Glutamatergic neuron (in vitro differentiated cells): ENCODE results near the gene DUS1L. TPM values are rescaled to one million over a fixed set of nuclear protein-coding genes. Genes with fewer than 3 reads are reported as not detected.

ENCODE experiments used
- DNase-seq: peaks from one replicate; pipeline ENCODE4 v3.0.0; 2022
- H3K27ac Mint-ChIP-seq: one replicate; pipeline ENCODE4 v1.8.0; 2020; ENCODE audit warnings: mild to moderate bottlenecking, mixed read lengths, inconsistent platforms; ENCODE audit not compliant: unreplicated experiment
- H3K27me3 Mint-ChIP-seq: one replicate; pipeline ENCODE4 v1.8.0; 2020; ENCODE audit warnings: mild to moderate bottlenecking, moderate library complexity, mixed read lengths, inconsistent platforms; ENCODE audit not compliant: unreplicated experiment
- H3K36me3 Mint-ChIP-seq: one replicate; pipeline ENCODE4 v1.8.0; 2020; ENCODE audit warnings: mild to moderate bottlenecking, mixed read lengths, inconsistent platforms; ENCODE audit not compliant: unreplicated experiment
- H3K4me1 Mint-ChIP-seq: one replicate; pipeline ENCODE4 v1.8.0; 2020; ENCODE audit warnings: mild to moderate bottlenecking, low read depth, mixed read lengths, inconsistent platforms; ENCODE audit not compliant: unreplicated experiment
- H3K4me3 Mint-ChIP-seq: one replicate; pipeline ENCODE4 v1.8.0; 2020; ENCODE audit warnings: mild to moderate bottlenecking, mixed read lengths, inconsistent platforms; ENCODE audit not compliant: unreplicated experiment
- H3K9me3 Mint-ChIP-seq: one replicate; pipeline ENCODE4 v1.8.0; 2020; ENCODE audit warnings: mild to moderate bottlenecking, moderate library complexity, mixed read lengths, inconsistent platforms; ENCODE audit not compliant: unreplicated experiment
- CTCF ChIP-seq: fragments of 200-600 bp; sonication (generic); IDR thresholded peaks from one replicate; pipeline ENCODE4 v1.5.0; 2021; ENCODE audit not compliant: partially characterized antibody, unreplicated experiment
- total RNA-seq: library from RNA; stranded (reverse); fragmentation: NEBNext Ultra II Directional; extraction: Animal tissue kit (Norgen Biotek cat#: 25700); gene quantifications from one replicate; pipeline ENCODE4 v1.2.1, GENCODE V29; 2021; ENCODE audit not compliant: unreplicated experiment

The DUS1L gene
- total RNA-seq, 1 donor from 2014 or later, result 122 TPM

- Mint-ChIP-seq H3K27ac (no peak overlapping the region), H3K36me3 (no peaks in the 10 kb centered on the region), H3K4me3 (no peak overlapping the region), H3K9me3 (peaks cover 10% of the 10 kb centered on the region), H3K27me3 (peaks cover 7% of the 10 kb centered on the region), H3K4me1 (peaks cover 3% of the 10 kb centered on the region)
- no peak for TF ChIP-seq CTCF
- DNase-seq, result no peak
Measured at GRCh38 chr17:82097919-82098168, 32.2 kb upstream of the DUS1L start.

GRCh38 chr17:82097184-82097918 lies 31.7 kb upstream of the DUS1L start:
- Mint-ChIP-seq H3K9me3 (peaks cover 8% of the 10 kb centered on the region), H3K36me3 (no peaks in the 10 kb centered on the region), H3K27ac (peak overlapping the region; percentile 64), H3K27me3 (peaks cover 5% of the 10 kb centered on the region), H3K4me1 (peaks cover 3% of the 10 kb centered on the region), H3K4me3 (peak overlapping the region; percentile 77)
- TF ChIP-seq CTCF, result no peak
- DNase-seq, result peak; percentile 77

GRCh38 chr17:82096709-82097183 lies 31.1 kb upstream of the DUS1L start:
- Mint-ChIP-seq H3K36me3 (no peaks in the 10 kb centered on the region), H3K27me3 (peaks cover 5% of the 10 kb centered on the region), H3K4me3 (peak overlapping the region; percentile 77), H3K27ac (peak overlapping the region; percentile 64), H3K4me1 (peaks cover 3% of the 10 kb centered on the region), H3K9me3 (peaks cover 6% of the 10 kb centered on the region)
- no peak for TF ChIP-seq CTCF
- no peak for DNase-seq

GRCh38 chr17:82095777-82096708 lies 30.4 kb upstream of the DUS1L start:
- peaks cover 6% of the 10 kb centered on the region for H3K9me3 Mint-ChIP-seq
- H3K27me3 Mint-ChIP-seq, result peaks cover 5% of the 10 kb centered on the region
- peak overlapping the region; percentile 87 for H3K4me3 Mint-ChIP-seq
- H3K27ac Mint-ChIP-seq, result peak overlapping the region; percentile 28
- no peak for DNase-seq
- TF ChIP-seq CTCF, result no peak
- H3K36me3 Mint-ChIP-seq, result no peaks in the 10 kb centered on the region
- H3K4me1 Mint-ChIP-seq, result peaks cover 3% of the 10 kb centered on the region
